GM18951 (cell line): Measurements from ENCODE around the gene MTMR11.
"Not testable (repeated sequence)": the region's sequence is repeated elsewhere in the genome, so short reads cannot be mapped to it uniquely, and the experiment has no call there.

ENCODE experiments used
- POLR2A ChIP-seq: IDR thresholded peaks from 4 replicates; pipeline ENCODE4 v1.6.1; 2011; ENCODE audit warnings: mild to moderate bottlenecking; ENCODE audit not compliant: insufficient read length, insufficient read depth; ENCODE audit errors: extremely low read depth
- in situ Hi-C: fragments of 300-500 bp; cut with MboI; formaldehyde crosslinking; loops from one replicate; pipeline ENCODE4 v1.12.0; 2022; ENCODE audit warnings: low sequenced_read_pairs, mixed read lengths, inconsistent platforms; ENCODE audit not compliant: unreplicated experiment

Gene MTMR11

DNA sequence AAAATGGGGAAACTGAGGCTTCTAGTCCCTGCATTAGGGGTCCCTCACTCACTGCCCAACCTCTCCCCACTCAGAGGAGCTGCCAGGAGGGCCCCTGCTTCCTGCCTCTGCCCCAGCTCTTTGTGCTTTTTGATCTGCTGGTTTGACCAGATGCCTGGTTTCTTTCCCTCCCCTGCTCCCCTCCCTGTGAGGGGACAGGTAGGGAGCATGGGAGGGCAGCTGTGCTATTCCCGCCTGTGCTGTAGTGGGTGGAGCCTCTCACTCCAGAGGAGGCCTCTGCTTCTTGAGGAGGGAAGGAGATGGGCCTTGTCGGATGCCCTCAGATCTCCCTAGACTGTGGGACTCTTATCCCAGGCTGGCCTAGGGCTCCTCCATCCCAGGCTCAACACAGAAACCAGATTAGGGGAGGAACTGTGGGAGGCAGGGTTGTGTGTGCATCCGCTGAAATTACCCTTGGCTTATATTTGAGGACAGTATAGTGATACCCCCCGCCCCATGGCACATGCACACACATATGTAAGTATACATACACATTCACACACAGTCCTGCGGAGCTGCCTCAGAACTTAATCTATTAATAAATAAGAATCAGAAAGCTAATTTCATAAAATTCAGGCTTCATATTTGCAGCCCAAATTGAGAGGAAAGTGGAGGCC lies 32.7 kb downstream of the MTMR11 start:
- in situ Hi-C loops, result no loop called here
- no peak for TF ChIP-seq POLR2A

DNA sequence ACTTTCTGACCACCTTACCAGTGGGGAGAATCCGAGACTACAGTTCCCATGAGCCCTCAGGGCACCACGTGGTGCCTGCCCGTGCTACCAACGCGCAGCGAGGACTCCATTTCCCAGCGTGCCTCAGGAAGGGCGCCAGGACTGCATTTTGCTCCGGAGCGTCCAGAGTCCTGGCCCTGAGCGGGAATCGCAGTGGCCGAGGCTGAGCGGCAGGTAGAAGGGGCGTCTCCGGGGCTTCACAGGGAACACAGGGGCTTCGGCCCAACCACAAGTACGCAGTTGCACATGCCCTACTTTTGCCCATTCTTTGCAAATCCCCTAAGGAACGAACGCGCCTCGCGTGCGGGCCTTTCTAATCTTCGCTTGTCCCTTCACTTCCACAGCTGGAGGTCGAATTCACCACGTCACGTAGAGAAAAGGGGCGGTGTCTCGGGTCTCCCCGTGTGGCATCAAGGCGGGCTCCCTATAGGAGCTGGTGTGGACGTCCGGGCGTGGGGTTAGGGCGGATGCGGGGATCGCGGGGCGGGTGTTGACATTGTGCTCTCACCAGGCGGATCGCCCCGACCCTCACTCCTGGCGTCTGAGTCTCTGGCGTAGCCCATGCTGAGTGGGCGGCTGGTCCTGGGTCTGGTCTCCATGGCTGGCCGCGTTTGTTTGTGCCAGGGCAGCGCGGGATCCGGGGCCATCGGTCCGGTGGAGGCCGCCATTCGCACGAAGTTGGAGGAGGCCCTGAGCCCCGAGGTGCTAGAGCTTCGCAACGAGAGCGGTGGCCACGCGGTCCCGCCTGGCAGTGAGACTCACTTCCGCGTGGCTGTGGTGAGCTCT lies 37.0 kb downstream of the MTMR11 start, which contains the start of gene BOLA1:
Gene BOLA1 (plus strand): TSS at position 109 of the 825 bp plus-strand sequence. CDS start 492 bp downstream, at position 601.
- peak; percentile 75 for TF ChIP-seq POLR2A
- in situ Hi-C loops, result no loop called here

DNA sequence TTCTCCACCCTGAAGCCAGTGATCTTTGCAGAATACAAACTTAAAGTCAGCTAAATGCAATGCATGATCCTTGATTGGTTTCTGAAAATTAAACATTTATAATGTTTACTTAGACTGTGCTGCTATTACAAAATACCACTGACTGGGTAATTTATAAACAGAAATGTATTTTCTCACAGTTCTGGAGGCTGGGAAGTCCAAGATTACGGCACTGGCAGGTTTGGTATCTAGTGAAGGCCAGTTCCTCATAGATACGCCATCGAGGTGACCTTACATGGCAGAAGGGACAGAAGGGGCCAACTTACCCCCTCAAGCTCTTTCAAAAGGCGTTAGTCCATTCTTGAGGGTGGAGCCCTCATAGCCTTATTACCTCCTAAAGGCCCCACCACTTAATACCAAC lies 40.1 kb downstream of the MTMR11 start:
- in situ Hi-C loops, result no loop called here
- TF ChIP-seq POLR2A, result no peak

DNA sequence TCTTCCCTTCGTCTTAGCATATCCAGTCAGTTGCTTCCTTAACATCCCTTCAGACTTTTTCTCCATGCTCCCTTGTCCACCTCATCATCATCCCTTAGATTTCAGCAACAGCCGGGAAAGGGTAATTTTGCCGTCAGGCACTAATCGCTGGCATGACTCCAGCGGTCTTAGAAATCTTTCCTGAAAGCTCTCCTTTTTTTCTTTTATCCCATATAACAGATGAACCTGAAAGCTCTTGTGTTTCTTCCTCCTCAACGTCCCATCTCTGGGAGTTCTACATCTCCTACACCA lies 47.7 kb downstream of the MTMR11 start:
- in situ Hi-C loops, result no loop called here
- TF ChIP-seq POLR2A, result no peak

DNA sequence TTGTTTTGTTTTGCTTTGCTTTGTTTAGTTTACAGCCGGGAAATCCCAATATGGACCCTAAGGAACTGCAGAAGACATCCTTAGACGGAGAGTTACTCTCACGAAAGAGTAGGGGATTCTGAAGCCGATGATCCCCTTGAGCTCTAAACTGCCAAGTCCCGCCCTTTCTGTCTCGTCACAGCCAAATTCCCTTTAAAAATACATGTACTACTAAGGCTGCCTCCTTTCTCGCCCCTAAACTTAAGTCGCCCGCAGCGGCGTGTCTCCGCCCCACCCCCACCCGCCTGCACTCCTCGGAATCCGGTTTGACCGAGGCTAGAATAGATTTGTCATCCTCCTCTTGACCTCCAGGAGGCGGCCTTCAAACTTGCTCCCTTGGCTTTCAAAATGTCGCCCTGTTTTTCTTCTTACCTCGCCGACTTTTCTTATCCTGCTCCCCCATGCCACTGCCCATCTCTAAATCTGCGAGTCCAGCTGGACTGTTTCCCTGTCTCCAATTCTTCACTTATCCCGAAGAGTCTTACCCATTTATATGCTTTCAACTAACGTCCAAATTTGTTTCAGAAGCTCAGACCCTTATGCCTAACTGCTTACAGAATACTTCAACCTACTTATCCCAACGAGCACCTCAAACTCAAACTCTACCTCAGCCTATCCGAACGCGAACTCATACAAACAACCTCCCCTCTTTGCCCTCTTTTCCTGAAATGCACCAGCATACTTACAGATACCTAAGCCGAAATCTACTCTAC lies 48.3 kb downstream of the MTMR11 start:
- in situ Hi-C loops, result no loop called here
- peak; percentile 95 for TF ChIP-seq POLR2A

DNA sequence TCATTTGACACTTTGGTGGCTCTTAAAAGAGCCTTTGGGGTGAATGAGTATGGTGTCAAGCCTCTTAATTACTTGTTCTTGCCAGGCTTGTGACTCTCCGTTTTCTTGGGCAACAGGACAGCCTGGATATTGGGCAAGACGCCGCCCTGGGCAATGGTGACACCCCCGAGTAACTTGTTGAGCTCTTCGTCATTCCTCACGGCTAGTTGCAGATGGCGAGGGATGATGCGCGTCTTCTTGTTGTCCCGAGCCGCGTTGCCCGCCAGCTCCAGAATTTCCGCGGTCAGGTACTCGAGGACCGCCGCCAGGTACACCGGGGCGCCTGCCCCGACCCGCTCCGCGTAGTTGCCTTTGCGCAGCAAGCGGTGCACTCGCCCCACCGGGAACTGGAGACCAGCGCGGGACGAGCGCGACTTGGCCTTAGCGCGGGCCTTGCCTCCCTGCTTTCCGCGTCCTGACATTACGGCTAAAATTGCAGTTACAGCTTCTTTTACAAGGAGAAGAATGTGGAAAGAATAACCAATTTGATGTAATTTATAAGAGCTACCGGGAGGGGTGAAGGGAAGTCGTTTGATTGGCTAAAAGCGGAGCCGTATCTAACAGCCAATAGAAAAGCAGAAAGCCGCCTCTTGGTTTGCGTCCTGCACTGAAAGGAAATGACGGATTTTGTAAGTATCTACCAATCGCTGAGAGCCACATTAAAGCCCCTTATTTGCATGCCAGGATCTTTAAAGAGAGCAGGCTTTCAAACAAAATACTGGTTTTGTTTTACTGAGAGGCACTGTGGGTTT lies 49.0 kb downstream of the MTMR11 start:
- in situ Hi-C loops, result no loop called here
- peak; percentile 77 for TF ChIP-seq POLR2A

DNA sequence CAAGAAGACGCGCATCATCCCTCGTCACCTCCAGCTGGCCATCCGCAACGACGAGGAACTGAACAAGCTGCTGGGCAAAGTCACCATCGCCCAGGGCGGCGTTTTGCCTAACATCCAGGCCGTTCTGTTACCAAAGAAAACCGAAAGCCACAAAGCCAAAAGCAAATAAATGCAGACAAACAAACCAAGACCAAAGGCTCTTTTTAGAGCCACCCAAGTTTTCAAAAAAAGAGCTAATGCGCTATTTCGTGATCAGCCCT lies 49.6 kb downstream of the MTMR11 start:
- in situ Hi-C loops, result not testable (repeated sequence)
- TF ChIP-seq POLR2A, result peak; percentile 73

DNA sequence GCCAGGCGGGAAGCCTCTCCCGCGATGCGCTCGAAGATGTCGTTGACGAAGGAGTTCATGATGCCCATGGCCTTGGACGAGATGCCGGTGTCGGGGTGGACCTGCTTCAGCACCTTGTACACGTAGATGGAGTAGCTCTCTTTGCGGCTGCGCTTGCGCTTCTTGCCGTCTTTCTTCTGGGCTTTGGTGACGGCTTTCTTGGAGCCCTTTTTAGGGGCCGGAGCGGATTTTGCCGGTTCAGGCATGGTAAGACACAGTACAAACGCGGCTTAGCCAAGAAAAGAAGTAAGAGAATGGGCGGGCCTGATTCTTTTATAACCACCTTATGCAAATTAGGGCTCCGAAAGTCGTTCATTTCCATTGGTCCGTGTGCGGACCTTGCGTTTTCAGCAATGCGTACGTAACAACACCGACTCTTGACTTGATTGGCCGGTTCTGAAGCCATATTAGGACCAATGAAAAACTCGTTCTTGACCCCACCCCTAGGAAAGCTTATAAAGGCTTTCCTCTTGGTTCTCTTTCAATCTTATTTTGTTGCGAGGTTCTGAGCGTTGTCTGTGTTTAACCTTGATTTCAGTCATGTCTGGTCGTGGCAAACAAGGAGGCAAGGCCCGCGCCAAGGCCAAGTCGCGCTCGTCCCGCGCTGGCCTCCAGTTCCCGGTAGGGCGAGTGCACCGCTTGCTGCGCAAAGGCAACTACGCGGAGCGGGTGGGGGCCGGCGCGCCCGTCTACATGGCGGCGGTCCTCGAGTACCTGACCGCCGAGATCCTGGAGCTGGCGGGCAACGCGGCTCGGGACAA lies 50.1 kb downstream of the MTMR11 start:
- TF ChIP-seq POLR2A, result peak; percentile 78
- in situ Hi-C loops, result no loop called here

DNA sequence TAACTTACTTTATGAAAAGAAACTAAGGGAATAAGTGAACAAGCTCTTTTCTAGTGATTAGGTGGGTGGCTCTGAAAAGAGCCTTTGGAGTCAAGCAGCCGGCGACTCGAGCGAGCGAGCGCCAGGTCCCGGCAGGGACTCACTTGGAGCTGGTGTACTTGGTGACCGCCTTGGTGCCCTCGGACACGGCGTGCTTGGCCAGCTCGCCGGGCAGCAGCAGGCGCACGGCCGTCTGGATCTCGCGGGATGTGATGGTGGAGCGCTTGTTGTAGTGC lies 50.6 kb downstream of the MTMR11 start:
- TF ChIP-seq POLR2A, result peak; percentile 91

DNA sequence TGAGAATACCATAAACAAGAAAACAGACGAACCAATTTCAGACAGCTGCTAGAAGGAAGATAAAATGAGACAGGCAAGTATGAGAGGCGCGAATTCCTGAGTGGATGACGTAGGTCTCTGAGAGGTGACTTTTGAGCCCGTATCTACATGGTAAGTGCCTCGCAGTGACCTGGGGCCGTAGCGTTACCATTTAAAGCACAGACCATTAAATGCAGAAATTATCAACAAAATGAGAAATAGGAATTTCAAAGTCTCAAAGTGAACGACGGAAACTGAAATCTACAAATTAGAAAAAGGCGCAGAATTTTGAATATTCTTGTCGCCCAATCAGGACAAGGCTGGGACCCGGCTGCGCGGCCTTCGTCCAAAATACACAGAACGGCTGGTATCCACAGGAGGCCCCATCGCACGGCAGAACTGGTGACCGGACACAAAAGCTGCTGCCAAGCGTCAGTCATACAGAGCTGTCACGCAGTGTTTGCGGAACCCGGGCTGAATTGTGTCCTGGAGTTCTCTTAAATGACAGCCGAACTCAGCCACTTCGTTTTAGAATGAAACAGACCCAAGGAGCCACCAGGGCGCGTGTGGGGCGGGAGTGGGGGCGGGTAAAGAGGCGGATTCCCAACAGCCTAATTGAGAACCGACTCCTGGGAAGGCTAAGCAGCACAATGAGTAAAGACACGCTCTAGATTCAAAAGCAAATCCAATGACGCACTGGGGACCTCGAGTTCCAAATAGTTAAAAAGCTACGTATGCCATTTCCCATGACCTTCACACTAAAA lies 51.1 kb downstream of the MTMR11 start:
- in situ Hi-C loops, result no loop called here
- peak; percentile 76 for TF ChIP-seq POLR2A

More for the DNA sequence above, 50.6 kb downstream of the MTMR11 start:
- in situ Hi-C loops, result not testable (repeated sequence)

DNA sequence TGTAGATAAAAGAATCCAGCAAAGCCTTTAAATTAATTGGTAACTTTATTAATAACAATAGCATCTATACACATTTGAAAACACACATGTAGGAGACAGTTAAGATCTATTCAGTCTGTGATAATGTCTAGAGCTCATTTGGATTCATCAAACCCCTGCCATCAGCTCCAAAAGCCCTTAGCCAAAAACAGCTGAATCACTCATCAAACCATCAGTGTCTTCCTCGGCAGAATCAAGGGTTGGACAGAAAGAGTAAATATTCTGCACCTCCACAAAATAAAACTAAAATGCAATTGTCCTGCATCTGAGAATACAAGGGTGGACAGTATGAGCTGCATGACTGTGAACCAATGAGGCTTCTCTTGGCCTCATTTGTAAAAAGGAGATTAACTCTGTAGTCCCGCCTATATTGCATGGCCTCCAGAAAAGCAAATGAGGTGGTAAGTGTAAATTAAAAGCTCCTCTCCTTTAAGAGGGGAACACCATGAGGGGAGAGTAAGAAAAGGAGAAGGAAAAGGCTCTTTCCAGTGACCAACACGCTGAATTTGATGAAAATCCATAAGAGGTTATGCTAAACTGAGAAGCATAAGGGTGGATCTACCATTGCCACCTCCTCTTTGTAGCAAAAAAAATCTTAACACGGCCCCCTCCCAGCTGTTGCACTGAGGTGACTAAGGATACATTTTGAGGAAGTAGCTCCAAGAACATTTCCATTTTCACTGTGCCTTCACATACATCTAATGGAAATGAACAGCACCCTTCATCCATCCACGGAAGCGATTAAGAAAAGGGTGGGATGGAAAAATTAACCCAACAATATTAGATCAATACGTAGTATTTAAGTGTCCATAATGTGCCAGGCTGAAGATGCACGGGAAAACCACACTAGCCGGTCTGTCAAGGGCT lies 52.0 kb downstream of the MTMR11 start:
- in situ Hi-C loops, result no loop called here
- no peak for TF ChIP-seq POLR2A
